Suprapubic skin (tissue), 4 donors: ENCODE results near the gene PLA2G3. TPM values are rescaled to one million over a fixed set of nuclear protein-coding genes. Genes with fewer than 3 reads are reported as not detected.

ENCODE experiments used
- DNase-seq, 2 donors: peaks; one replicate each; pipeline ENCODE4 v3.0.0-alpha.2; 2019; ENCODE audit warnings: low spot score in 2 of 2
- H3K27ac ChIP-seq: fragments of 200-600 bp; sonication (generic); one replicate; pipeline ENCODE4 v1.5.1; 2019
- H3K27me3 ChIP-seq: fragments of 200-600 bp; sonication (generic); one replicate; pipeline ENCODE4 v1.5.1; 2019
- H3K36me3 ChIP-seq: fragments of 200-600 bp; sonication (generic); one replicate; pipeline ENCODE4 v1.5.1; 2019
- H3K4me1 ChIP-seq: fragments of 200-600 bp; sonication (generic); one replicate; pipeline ENCODE4 v1.5.1; 2019
- H3K4me3 ChIP-seq: fragments of 200-600 bp; sonication (generic); one replicate; pipeline ENCODE4 v1.5.1; 2019; ENCODE audit warnings: mild to moderate bottlenecking
- H3K9me3 ChIP-seq: fragments of 200-600 bp; sonication (generic); one replicate; pipeline ENCODE4 v1.5.1; 2019
- CTCF ChIP-seq, 2 donors: fragments of 200-600 bp in 1 of 2; fragments of 450-650 bp in 1 of 2; sonication (generic) in 1 of 2; IDR thresholded peaks; one replicate each; pipeline ENCODE4 v1.5.1; 2016 to 2019; ENCODE audit warnings: antibody characterized with exemption in 2 of 2, mild to moderate bottlenecking in 1 of 2, moderate library complexity in 1 of 2
- EP300 ChIP-seq: sonication (generic); formaldehyde crosslinking; IDR thresholded peaks from one replicate; pipeline ENCODE4 v1.6.1; 2017; ENCODE audit warnings: antibody characterized with exemption
- POLR2A ChIP-seq, 2 donors: fragments of 450-650 bp; IDR thresholded peaks; one replicate each; pipeline ENCODE4 v1.6.1; 2017; ENCODE audit warnings: antibody characterized with exemption in 2 of 2, mild to moderate bottlenecking in 2 of 2, moderate library complexity in 2 of 2
- POLR2AphosphoS5 ChIP-seq, 3 donors: sonication (generic); formaldehyde crosslinking; IDR thresholded peaks; one replicate each; pipeline ENCODE4 v1.6.1; 2017; ENCODE audit warnings: antibody characterized with exemption in 3 of 3
- WGBS: methylation state at CpG from one replicate; pipeline ENCODE4 v1.1.5; 2018; 5-methylcytosine and 5-hydroxymethylcytosine counted together
- total RNA-seq, 4 donors: library from RNA; depleted of rRNA; stranded (reverse); fragments of >200 nt; gene quantifications; one replicate each; pipeline ENCODE4 v1.1.0, GENCODE V29; 2016

Gene PLA2G3
- total RNA-seq, 4 donors from 2014 or later = 3.1 to 9.5 (median 7.6) TPM

- 0% methylated on average over 5 of the region's 5 CpGs for WGBS
- peaks cover 36% of the 10 kb centered on the region for H3K4me1 ChIP-seq
- H3K4me3 ChIP-seq = peak overlapping the region; percentile 58
These were observed 32.5 kb downstream of the PLA2G3 start for GRCh38 chr22:31107894-31108218.

GRCh38 chr22:31107178-31107893 lies 33.0 kb downstream of the PLA2G3 start, which contains the start of gene SELENOM:
Gene SELENOM, minus strand, starts transcription at chr22:31107568. Its CDS starts 63 bp downstream, at chr22:31107505.
- Histone ChIP-seq H3K27ac (peak within 1 kb of the TSS; percentile 91), H3K27me3 (no peaks in the 10 kb centered on the region), H3K4me1 (peaks cover 40% of the 10 kb centered on the region), H3K9me3 (no peaks in the 10 kb centered on the region), H3K36me3 (peaks cover 12% of the 10 kb centered on the region), H3K4me3 (peak within 1 kb of the TSS; percentile 58)
- WGBS = 4% methylated on average over 28 of the region's 67 CpGs
- peak in 2 of 3 donors; percentile 17 to 30 for TF ChIP-seq POLR2AphosphoS5 (IDR thresholded peaks at IDR 0.05)
- peak; percentile 94 to 95 for TF ChIP-seq CTCF (IDR thresholded peaks at IDR 0.05)
- no peak for TF ChIP-seq EP300
- peak; percentile 57 to 77 for TF ChIP-seq POLR2A (IDR thresholded peaks at IDR 0.05)
- DNase-seq = peak; percentile 97 to 98

More at GRCh38 chr22:31107894-31108218, 32.5 kb downstream of the PLA2G3 start:
- Histone ChIP-seq H3K27me3 (no peaks in the 10 kb centered on the region), H3K9me3 (no peaks in the 10 kb centered on the region), H3K36me3 (peaks cover 12% of the 10 kb centered on the region), H3K27ac (peak overlapping the region; percentile 30)
- DNase-seq = no peak
- TF ChIP-seq POLR2A (IDR thresholded peaks at IDR 0.05) (no peak), EP300 (no peak), POLR2AphosphoS5 (IDR thresholded peaks at IDR 0.05) (no peak), CTCF (IDR thresholded peaks at IDR 0.05) (no peak)

GRCh38 chr22:31106731-31107177 lies 33.6 kb downstream of the PLA2G3 start:
- Histone ChIP-seq H3K4me1 (peaks cover 45% of the 10 kb centered on the region), H3K9me3 (no peaks in the 10 kb centered on the region), H3K36me3 (peaks cover 12% of the 10 kb centered on the region), H3K27ac (peak overlapping the region; percentile 91), H3K27me3 (no peaks in the 10 kb centered on the region), H3K4me3 (peak overlapping the region; percentile 58)
- 61% methylated on average over 14 of the region's 14 CpGs for WGBS
- DNase-seq = no peak
- TF ChIP-seq CTCF (IDR thresholded peaks at IDR 0.05) (no peak), POLR2A (IDR thresholded peaks at IDR 0.05) (no peak), EP300 (no peak), POLR2AphosphoS5 (IDR thresholded peaks at IDR 0.05) (no peak)

GRCh38 chr22:31106001-31106571 lies 34.2 kb downstream of the PLA2G3 start:
- 55% methylated on average over 4 of the region's 4 CpGs for WGBS
- TF ChIP-seq CTCF (IDR thresholded peaks at IDR 0.05) = no peak
- no peak for TF ChIP-seq EP300
- no peak for TF ChIP-seq POLR2AphosphoS5 (IDR thresholded peaks at IDR 0.05)
- TF ChIP-seq POLR2A (IDR thresholded peaks at IDR 0.05) = no peak
- H3K4me1 ChIP-seq = peaks cover 45% of the 10 kb centered on the region
- DNase-seq = no peak
- peaks cover 16% of the 10 kb centered on the region for H3K36me3 ChIP-seq
- no peaks in the 10 kb centered on the region for H3K27me3 ChIP-seq
- no peaks in the 10 kb centered on the region for H3K9me3 ChIP-seq
- peak overlapping the region; percentile 58 for H3K4me3 ChIP-seq
- peak overlapping the region; percentile 91 for H3K27ac ChIP-seq

GRCh38 chr22:31105282-31105929 lies 34.9 kb downstream of the PLA2G3 start:
- peaks cover 23% of the 10 kb centered on the region for H3K36me3 ChIP-seq
- peak overlapping the region; percentile 91 for H3K27ac ChIP-seq
- peak overlapping the region; percentile 58 for H3K4me3 ChIP-seq
- H3K27me3 ChIP-seq = no peaks in the 10 kb centered on the region
- H3K9me3 ChIP-seq = no peaks in the 10 kb centered on the region
- TF ChIP-seq CTCF (IDR thresholded peaks at IDR 0.05) (no peak), POLR2A (IDR thresholded peaks at IDR 0.05) (no peak), EP300 (no peak), POLR2AphosphoS5 (IDR thresholded peaks at IDR 0.05) (no peak)
- H3K4me1 ChIP-seq = peaks cover 45% of the 10 kb centered on the region
- DNase-seq = no peak
- WGBS = 83% methylated on average over 10 of the region's 11 CpGs
